ENCODE measurements around the gene EFCAB9. TPM values are rescaled to one million over a fixed set of nuclear protein-coding genes. Genes with fewer than 3 reads are reported as not detected.

The EFCAB9 gene
- total RNA-seq, 2 donors from 2014 or later = not detected

DNA sequence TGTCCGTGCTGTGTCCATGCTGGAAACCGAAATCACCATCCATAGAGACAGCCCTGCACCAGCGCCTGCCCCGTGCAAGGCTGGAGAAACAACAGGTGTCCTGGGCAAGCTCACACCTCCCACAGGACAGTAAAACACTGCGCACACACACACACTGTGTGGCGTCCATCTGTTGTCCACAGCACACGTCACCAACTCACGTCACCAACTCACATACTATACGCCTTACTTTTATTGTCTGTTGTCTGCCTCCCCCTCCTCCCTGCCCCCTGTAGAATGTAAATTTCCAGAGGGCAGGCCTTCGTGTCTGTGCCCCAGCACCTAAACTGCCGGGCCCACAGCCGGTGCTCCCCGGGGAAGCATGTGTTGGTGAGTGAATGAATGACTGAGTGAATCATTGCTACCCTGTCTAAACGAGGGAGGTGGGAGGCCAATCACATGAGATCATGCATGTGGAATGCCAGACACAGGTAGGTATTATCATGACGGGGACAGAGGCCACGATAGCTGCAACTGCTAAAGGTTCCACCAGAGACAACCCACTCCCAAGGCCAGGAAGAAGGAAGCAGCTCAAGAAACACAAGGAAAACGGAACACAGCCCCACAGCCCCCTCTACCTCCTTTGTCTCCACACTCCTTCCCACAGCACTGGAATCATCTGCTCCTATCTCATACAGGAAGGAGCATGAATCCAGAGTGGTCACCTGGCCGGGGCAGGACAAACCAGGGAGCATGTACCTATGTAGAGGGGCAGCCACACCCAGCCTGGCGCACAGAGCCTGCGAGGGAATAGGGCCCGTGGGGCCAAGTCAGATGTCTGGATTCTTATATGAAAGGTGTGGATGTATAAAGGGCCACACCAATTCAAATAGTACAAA lies 47.9 kb upstream of the EFCAB9 start:
- Histone ChIP-seq H3K27me3 (ENCODE audit: control insufficient read depth, insufficient read depth, low read length, poor library complexity, severe bottlenecking) (no peaks in the 10 kb centered on the region), H3K4me3 (ENCODE audit: low read length) (no peak overlapping the region), H3K36me3 (ENCODE audit: control insufficient read depth, insufficient read depth, low read length) (no peaks in the 10 kb centered on the region), H3K27ac (ENCODE audit: low read depth, low read length) (no peak overlapping the region), H3K4me1 (ENCODE audit: control insufficient read depth, insufficient read depth, low read length) (peaks cover 10% of the 10 kb centered on the region), H3K9me3 (ENCODE audit: control insufficient read depth, low read length) (no peaks in the 10 kb centered on the region), H3K9ac (ENCODE audit: extremely low read depth, low read length, poor library complexity, severe bottlenecking) (no peak overlapping the region)
- 85 to 93% methylated on average over 6 to 21 of the region's 21 CpGs for WGBS, 2 experiments (ENCODE audit: insufficient coverage in 1 of 2, insufficient read length in 1 of 2)
- TF ChIP-seq, protein P1, sequence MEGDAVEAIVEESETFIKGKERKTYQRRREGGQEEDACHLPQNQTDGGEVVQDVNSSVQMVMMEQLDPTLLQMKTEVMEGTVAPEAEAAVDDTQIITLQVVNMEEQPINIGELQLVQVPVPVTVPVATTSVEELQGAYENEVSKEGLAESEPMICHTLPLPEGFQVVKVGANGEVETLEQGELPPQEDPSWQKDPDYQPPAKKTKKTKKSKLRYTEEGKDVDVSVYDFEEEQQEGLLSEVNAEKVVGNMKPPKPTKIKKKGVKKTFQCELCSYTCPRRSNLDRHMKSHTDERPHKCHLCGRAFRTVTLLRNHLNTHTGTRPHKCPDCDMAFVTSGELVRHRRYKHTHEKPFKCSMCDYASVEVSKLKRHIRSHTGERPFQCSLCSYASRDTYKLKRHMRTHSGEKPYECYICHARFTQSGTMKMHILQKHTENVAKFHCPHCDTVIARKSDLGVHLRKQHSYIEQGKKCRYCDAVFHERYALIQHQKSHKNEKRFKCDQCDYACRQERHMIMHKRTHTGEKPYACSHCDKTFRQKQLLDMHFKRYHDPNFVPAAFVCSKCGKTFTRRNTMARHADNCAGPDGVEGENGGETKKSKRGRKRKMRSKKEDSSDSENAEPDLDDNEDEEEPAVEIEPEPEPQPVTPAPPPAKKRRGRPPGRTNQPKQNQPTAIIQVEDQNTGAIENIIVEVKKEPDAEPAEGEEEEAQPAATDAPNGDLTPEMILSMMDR (conservative IDR thresholded peaks at IDR 0.05) = no peak
- H3K27ac Mint-ChIP-seq = peak overlapping the region; percentile 50
- no peak overlapping the region for H3K4me3 Mint-ChIP-seq
- peak; percentile 51 for DNase-seq
- H3K27me3 Mint-ChIP-seq (ENCODE audit: insufficient read depth) = no peaks in the 10 kb centered on the region
- peaks cover 37% of the 10 kb centered on the region for H3K4me1 Mint-ChIP-seq
- peaks cover 3% of the 10 kb centered on the region for H3K36me3 Mint-ChIP-seq (ENCODE audit: low read depth)
- H3K9me3 Mint-ChIP-seq = no peaks in the 10 kb centered on the region

GRCh38 chr5:172146748-172147092 lies 47.3 kb upstream of the EFCAB9 start:
- H3K27ac ChIP-seq (ENCODE audit: low read depth, low read length) = no peak overlapping the region
- H3K4me1 ChIP-seq (ENCODE audit: control insufficient read depth, insufficient read depth, low read length) = peaks cover 10% of the 10 kb centered on the region
- WGBS, 2 experiments (ENCODE audit: insufficient coverage in 1 of 2, insufficient read length in 1 of 2) = 90 to 94% methylated on average over 6 to 9 of the region's 9 CpGs
- H3K4me3 ChIP-seq (ENCODE audit: low read length) = no peak overlapping the region
- no peak overlapping the region for H3K9ac ChIP-seq (ENCODE audit: extremely low read depth, low read length, poor library complexity, severe bottlenecking)
- Mint-ChIP-seq H3K9me3 (no peaks in the 10 kb centered on the region), H3K4me1 (peaks cover 35% of the 10 kb centered on the region), H3K27me3 (ENCODE audit: insufficient read depth) (no peaks in the 10 kb centered on the region), H3K27ac (peak overlapping the region; percentile 53), H3K36me3 (ENCODE audit: low read depth) (peaks cover 3% of the 10 kb centered on the region), H3K4me3 (no peak overlapping the region)
- TF ChIP-seq, protein P1 (conservative IDR thresholded peaks at IDR 0.05) = no peak
- no peaks in the 10 kb centered on the region for H3K36me3 ChIP-seq (ENCODE audit: control insufficient read depth, insufficient read depth, low read length)
- no peaks in the 10 kb centered on the region for H3K9me3 ChIP-seq (ENCODE audit: control insufficient read depth, low read length)
- H3K27me3 ChIP-seq (ENCODE audit: control insufficient read depth, insufficient read depth, low read length, poor library complexity, severe bottlenecking) = no peaks in the 10 kb centered on the region
- no peak for DNase-seq

DNA sequence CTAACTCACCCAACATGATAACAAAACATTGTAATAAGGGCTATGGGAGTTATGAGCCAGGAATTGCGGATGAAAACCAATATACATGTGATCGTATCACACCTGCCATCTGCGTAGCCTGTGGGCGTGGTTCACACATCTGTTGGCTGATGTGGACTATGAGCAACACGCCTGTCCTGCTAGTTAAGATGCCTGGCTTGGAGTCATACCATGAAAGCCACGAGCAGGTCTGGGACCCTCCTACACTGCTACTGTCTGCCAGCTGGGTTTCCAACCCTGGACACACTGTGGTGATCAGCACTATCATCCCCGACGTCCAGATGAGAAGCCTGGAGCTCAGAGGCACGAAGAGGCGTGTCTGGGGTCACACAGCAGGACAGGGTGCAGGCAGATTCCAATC lies 46.1 kb upstream of the EFCAB9 start:
- Mint-ChIP-seq H3K36me3 (ENCODE audit: low read depth) (peaks cover 3% of the 10 kb centered on the region), H3K4me1 (peaks cover 24% of the 10 kb centered on the region), H3K27ac (no peak overlapping the region), H3K27me3 (ENCODE audit: insufficient read depth) (no peaks in the 10 kb centered on the region), H3K4me3 (no peak overlapping the region), H3K9me3 (no peaks in the 10 kb centered on the region)
- WGBS, 2 experiments (ENCODE audit: insufficient coverage in 1 of 2, insufficient read length in 1 of 2) = 90 to 94% methylated on average over 8 to 10 of the region's 10 CpGs
- Histone ChIP-seq H3K4me3 (ENCODE audit: low read length) (no peak overlapping the region), H3K27ac (ENCODE audit: low read depth, low read length) (no peak overlapping the region), H3K27me3 (ENCODE audit: control insufficient read depth, insufficient read depth, low read length, poor library complexity, severe bottlenecking) (no peaks in the 10 kb centered on the region), H3K36me3 (ENCODE audit: control insufficient read depth, insufficient read depth, low read length) (no peaks in the 10 kb centered on the region), H3K4me1 (ENCODE audit: control insufficient read depth, insufficient read depth, low read length) (peaks cover 10% of the 10 kb centered on the region), H3K9me3 (ENCODE audit: control insufficient read depth, low read length) (no peaks in the 10 kb centered on the region), H3K9ac (ENCODE audit: extremely low read depth, low read length, poor library complexity, severe bottlenecking) (no peak overlapping the region)
- peak; percentile 38 for DNase-seq
- TF ChIP-seq, protein P1 (conservative IDR thresholded peaks at IDR 0.05) = no peak
